NCI-H524 treated with DMSO at 0.1 percent for 48 hours (cell line): ENCODE results near the gene ATF7.
"Not testable (repeated sequence)": the region's sequence is repeated elsewhere in the genome, so short reads cannot be mapped to it uniquely, and the experiment has no call there.

Source experiments
- DNase-seq: peaks from one replicate; lab custom pipeline; 2025; lab: John Stamatoyannopoulos, UW

ATF7 gene

DNA sequence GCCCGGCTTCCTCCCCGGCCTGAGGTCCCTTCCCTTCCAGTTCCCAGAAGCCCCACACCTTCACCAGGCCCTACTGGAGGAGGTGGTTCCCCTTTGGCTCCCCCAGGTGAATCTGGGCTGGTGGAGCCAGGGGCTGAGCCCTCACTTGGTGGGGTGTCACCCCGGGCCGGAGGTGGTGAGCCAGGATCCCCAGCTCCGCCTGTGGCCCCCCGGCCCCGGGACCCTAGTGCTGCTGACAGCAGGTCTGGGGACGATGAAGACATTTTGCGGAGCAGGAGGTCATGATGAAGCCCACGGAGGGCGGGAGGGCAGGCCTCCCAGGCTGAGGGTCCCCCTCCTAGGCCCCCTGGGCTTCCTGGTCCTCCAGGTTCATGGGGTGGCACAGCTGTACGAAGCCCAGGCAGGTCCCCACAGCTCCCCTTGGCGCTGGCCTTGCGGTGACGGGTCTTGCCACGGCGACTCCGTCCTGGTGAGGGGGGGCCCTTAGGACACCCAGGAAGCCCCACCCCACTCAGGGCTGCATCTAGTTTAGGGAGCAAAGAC lies 143.5 kb downstream of the ATF7 start:
- DNase-seq = no peak

DNA sequence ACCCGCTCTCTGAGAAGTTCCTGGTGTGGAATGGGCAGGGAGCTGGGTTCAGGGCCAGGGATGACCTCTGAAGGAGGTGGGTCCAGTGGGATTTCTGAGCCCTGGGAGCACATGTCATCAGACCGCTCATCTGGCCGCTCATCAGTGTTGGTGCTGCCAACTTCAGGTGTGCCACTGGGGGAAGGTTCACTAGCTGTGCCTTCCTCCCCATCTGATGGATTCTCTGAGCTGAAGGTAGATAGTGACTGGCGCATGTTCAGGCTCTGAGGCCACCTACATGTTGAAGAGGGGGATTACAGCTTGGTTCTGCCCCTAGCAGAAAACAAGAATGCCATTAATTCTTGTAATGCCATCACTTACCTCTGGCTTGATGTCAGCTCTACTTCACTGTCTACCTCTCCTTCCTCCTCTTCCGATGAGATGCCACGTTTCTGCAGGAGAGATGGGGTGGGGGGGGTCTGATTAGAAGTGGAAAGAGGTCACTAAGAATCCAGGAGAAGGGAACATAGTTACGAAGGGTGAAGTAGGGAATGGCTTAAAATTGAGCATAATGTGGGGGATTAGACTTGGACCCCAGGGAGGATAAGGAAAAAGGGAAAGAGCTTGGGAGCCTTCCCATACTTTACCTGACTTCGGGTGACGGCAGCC lies 144.1 kb downstream of the ATF7 start:
- DNase-seq = no peak

DNA sequence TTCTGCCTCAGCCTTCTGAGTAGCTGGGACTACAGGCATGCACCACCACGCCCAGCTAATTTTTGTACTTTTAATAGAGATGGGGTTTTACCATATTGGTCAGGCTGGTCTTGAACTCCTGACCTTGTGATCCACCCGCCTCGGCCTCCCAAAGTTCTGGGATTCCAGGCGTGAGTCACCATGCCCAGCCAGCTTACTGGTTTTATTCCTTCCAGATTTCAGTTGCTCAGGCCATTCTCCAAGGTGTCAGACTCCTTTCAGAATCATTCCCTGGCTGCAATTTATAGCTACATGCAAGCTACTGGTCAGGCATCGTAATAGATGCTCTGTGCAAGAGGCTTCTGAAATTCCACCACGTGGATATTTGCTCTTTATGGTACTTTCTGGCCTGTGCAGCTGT lies 144.7 kb downstream of the ATF7 start:
- DNase-seq = not testable (repeated sequence)

DNA sequence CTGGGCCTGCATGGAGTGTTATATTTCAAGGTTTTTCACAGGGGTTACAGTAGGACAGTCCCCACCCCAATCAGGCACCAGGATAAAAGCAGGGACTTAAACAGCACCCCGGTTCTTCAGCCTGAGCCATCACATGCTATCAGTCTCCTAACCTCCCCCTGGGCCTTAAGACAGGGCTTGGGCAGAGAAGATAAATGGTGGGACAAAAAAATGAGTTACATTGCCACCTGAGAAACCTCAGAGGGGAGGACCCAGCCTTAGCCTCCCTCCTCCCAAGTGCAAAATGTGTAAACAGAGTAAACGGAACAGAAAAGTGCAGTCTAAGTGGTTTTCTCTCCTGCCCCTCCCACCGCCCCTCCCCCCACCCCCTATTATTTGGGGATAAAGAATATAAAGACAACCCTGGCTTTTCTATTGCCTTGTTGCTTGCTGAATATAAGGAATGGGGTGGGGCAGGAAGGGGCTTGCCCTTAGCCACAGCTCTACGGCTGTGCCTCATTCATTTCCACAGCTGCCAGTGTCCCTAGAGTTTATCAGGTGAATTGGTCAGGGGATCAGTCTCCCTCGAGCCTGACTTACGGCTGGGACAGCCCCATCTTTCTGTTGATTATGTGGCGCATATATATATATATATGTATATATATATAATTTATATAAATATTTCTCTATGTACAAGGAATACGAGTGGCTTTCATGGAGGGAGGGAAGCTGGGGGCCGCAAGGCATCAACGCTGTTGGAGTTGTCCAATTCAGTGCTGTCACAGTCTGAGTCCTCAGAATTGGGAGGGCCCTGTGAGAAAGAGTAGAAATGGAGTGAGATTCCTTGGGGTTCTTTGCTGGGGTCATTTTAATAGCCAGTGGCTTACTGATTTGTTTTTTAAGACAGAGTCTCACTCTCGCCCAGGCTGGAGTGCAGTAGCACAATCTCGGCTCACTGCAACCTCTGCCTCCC lies 145.4 kb downstream of the ATF7 start:
- no peak for DNase-seq

DNA sequence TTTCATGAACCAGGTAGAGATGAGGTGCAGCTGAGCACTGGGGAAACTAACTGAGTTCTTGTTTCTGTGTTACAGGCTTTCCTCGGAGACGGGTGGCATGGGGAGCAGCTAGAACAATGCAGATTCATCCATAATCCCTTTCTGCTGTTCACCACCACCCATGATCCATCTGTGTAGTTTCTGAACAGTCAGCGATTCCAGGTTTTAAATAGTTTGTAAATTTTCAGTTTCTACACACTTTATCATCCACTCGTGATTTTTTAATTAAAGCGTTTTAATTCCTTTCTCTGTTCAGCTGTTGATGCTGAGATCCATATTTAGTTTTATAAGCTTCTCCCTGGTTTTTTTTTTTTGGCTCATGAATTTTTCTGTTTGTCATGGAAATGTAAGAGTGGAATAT lies 146.9 kb downstream of the ATF7 start:
- no peak for DNase-seq

DNA sequence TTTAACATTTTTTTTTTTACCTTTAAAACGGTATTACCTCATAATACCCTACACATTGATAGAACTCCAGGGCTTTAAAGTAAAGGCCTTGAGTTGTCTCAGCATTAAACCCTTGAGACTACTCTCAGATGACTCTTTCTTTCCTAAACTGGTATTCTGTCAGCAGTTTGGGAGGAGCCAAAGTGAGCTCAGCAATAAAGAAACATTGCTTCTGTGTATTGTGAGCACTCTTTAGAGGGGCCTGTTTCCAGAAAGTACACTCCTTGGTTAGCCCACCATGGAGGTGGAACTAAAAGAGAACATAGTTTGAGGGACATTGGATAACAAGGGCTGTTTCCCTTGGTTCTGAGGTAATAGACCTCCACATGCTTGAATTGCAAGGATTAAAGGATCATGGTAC lies 147.3 kb downstream of the ATF7 start:
- no peak for DNase-seq

DNA sequence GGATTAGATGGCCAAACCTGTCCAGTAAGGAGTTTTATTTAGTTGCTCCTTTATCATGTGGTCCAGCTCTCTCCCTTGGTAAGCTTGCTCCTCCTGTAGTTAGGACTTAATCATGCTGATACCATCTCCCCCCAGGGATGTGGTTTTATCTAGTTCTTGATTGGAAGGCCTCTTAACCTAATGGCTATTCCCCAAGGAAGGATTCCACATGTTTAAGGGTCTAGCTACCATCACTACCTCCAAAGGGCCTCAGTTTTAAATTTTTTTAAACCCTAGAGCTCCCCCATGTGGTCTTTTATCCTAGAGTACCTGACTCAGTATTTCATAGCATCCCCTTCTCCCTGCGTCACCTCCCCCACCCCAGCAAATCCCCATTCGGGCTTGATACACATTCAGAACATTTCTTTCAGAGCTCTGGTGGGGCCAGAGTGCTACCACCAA lies 149.4 kb downstream of the ATF7 start:
- peak; percentile 28 for DNase-seq

DNA sequence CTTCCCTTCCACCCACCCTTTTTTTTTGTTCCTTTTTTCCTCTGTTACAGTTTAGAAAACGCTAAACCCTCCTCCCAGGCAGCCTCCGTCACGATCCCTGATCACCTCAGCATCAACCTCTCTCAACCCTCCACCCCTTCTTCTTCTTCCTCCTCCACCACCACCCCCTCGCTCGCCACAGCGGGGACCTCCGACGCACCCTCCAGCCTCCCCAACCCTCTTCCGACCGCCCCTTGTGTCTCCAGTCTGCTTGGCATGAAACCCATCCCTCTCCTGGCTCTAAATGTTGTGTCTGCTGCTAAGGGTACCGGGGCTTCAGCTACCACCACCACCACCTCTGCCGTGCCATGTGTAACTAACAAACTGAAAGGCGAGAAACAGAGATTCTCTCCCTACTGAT lies 151.4 kb downstream of the ATF7 start:
- DNase-seq = no peak

DNA sequence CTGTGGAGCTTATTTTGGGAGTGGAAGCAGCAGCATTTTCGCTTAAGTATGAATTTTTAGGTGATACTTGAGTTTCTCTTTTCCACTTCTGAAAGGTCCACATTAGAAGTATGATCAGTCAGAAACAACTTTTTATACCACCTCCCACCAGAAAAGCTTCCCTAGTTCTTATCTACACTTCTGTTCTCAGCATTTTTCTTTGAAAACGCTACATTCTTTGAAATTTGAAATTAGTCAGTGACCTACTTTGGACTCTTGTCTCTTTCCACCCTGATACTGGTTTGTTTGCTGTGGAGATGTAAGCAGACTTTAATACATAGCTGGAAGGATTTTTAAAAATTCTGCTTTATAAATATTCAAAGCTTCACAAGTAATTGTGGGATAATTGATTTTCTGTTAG lies 152.1 kb downstream of the ATF7 start:
- no peak for DNase-seq

DNA sequence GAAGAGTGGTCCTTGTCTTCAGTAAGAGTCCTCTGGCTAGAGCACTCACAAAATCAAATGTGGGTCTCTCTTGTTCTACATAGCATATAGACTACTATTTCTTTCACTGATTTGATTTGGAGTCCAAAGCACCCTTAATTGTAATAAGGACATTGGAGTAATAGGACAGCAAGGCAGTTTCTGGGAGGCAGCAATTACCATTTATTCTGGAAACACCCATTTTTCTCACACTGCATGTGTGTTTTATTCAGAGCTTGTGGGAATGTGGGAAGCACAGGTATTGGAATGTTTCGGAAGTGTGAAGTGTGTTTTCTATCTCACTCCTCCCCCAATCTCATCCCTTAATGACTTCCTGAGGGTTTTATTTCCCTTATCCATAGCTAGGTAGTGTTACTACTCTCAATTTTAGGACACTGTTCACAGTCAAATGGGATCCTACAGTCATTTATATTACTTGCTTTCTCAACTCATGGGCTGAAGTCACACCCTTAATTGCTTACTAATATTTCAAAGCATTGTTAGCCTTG lies 154.1 kb downstream of the ATF7 start:
- no peak for DNase-seq

DNA sequence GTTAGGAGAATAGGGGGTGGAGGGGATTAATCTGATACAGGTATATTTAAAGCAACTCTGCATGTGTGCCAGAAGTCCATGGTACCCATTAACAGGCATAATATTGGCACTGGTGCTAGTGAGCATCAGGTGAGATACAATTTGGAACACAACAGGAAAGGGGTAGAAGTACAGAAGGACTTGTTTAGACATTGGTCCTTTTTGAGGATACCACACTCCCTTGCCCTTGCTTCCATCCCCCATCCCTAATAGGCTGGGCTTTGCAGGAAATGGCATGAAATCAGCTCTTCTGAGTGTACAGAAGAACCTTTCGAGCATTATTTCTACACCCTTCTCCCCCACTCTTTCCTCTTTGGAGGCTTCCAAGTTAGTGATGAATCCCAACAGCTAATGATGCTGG lies 157.9 kb downstream of the ATF7 start:
- DNase-seq = no peak

DNA sequence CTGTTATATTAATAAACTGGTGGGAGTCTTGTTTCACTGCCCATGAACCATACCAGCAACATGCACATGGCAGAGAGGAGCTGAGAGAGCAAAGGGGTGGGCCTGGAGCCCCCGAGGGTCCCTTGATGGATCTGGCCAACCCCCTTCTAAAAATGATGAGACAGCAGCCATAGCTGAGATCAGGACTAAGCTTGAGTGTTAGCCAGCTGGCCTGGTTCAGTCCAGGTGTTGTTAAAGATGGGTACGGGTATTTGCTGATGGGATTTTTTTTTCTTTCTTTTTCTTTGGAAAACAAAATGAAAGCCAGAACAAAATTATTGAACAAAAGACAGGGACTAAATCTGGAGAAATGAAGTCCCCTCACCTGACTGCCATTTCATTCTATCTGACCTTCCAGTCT lies 158.3 kb downstream of the ATF7 start:
- no peak for DNase-seq

DNA sequence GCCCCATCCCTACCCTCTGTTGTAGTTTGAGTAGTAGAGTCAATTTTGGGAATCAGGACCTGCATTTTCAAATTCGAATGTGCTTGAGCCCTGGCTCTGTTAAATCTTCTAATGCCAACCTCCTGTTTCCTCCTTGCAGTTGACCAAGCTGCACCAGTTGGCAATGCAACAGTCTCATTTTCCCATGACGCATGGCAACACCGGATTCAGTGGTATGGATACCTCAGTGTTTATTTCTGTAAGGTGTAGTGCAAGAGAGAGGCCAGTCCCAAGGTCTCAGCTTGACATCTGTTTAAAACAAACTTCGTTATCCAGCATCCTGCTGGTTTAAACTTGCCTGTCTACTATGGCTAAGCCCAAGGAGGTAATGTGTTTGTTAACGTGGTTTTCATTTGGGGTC lies 159.1 kb downstream of the ATF7 start:
- no peak for DNase-seq

DNA sequence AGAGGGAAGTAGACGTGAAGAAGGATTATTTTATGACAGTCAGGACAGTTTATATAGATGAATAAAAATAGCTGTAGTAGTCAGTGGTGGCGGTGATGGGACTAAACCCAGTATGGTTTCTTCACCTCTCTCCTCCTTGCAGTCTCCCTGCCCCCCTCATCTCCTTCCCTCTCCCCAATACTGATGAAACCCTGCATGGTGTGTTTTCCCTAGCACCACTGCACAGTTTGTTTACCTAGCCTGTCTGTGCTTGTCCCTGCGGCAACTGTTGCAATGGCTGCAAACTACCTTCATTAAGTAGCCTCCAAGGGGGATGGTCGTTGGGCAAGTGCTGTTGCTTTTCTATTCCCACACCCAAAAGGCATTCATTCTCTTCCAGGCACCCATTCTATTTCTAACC lies 159.5 kb downstream of the ATF7 start:
- DNase-seq = no peak

DNA sequence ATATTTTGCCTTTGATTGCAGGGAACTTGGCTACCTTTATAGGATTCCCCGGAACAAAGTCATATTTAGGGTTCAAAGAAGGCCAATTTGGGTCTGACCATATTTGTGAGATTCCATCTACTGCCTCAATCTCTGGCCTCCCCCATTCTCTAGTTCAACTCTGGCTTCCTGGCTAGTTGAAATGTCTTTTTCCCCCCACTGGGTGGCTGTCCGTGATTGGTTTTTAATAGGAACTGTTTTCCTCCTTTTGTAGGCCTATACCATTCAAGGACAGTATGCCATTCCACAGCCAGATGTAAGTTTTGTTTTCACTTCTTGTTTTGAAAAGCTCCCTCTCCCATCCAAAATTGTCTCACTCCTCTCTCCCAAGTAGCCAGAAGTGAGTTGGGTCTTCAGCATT lies 160.5 kb downstream of the ATF7 start:
- DNase-seq = no peak

DNA sequence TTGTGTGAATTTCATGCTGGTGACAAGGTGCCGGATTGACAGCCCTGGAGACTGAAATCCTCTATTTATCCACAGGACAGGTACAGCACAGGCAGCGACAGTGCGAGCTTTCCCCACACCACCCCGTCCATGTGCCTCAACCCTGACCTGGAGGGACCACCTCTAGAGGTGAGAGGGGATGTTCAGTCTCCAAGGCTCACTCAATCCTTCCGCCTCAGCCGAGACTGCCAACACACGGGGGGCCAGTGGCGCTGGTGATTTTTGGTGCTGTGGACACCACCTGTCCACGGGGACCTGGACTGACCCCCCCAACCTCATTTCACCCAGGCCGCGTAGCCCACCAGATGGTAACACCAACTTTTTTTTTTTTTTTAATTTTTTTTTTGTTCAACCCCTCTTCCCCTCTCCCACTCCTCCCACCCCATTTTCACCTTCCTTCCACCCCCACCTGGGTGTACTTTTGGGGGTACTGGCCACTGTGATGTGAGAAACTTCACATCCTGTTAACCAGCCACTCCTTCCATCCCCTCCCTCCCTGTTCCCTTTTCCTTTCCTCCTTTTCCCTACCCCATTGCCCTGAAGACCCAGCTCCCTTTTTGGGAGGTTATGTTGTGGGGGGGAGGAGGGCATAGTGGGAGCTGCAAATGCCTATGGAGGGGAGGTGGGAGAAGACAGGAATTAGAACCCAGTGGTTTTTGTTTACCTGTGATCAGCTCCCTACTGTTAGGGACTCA lies 161.3 kb downstream of the ATF7 start:
- DNase-seq = no peak

DNA sequence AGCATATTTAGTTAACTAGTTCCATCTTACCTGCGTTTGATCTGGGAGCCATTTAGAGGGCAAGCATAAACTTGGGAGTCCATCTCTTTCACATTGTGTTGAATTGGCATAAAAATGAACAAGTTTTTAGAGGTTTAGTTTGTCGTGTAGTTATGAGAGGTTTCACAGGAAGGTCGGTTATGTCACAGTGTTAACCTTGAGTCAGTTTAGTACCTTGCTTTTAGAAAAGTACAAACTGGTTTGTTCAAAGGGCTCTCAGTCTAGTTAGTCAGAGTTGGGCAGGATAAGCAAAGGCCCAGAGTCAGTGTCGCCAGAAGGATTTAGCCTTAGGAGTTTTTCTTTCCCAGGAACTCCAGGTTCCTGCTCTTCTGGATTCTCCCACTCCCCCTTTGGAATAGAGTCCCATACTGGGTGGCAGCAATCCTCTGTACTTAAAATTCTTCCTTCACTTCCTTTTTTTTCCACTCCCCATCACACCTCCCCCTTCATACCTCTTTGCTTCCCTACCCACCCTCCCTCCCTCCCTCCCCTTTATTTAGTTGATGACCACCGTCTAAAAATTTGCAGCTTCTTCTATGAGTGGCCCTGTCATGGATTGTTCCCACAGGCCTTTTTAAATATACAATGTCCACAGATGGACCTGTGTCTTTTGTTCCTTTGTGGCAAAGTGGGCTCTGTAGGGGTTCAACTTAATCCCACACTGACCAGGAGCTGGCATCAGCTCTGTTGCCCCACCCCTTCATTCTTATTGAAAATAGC lies 162.2 kb downstream of the ATF7 start:
- no peak for DNase-seq

DNA sequence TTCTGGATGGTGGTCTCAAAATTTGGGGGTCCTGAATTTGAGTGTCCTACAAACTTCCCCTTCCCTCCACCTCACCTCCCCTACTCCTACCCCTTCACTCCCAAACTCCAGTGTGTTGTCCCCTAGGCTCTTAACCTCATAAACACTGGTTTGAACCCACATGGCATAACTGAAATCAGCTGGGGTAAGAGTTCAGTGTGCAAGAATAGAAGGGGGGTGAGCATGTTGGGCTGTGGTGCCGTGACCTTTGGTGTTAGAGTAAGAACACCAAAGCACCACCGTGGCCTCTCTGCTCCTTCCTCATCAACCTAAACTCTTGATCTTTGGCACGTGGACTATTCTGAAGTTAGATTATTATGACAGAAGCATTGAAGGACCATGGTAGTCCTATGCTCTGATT lies 163.2 kb downstream of the ATF7 start:
- no peak for DNase-seq

DNA sequence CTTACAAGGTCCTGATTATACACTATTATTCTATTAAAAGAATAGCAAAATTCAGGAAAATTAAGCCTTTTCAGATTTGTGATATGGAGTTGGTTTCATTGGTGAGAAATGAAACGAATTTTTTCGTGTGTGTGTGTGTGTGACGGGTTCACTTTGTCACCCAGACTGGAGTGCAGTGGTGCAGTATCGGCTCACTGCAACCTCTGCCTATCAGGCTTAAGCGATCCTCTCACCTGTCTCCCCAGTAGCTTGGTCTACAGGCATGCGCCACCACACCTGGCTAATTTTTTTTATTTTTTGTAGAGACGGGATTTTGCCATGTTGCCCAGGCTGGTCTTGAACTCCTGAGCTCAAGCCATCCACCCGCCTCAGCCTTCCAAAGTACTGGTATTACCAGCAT lies 164.6 kb downstream of the ATF7 start:
- no peak for DNase-seq

DNA sequence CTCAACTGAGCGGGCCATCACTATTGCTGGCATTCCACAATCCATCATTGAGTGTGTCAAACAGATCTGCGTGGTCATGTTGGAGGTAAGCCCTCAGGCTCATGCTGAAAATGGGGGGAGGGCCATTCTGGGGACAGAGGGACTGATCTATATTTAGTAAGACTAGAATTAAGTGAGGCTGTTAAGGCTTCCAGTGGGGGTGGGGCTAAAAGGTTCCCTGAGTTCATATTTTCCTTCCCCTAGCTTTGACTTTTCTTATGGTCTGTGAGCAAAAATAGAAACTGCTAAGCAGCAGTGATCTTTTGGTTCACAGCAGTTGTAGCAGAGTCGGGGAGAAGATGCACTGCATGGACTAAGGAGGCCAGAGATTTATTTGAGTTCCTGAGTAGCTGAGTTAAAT lies 165.1 kb downstream of the ATF7 start:
- no peak for DNase-seq

DNA sequence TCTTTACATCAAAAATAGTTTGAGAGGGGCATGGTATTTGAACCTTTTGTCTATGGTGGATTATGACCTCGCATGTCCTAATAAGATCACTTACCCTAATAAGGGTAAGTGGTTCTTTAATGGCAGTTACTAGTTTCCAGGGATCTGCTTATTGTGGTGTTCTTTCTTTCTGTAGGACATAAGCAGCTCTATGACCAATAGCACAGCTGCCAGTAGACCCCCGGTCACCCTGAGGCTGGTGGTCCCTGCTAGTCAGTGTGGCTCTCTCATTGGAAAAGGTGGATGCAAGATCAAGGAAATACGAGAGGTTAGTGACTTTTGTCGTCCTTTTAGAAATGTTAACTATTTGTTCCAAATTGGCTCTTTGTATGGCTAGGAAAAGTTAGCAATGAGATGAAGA lies 167.1 kb downstream of the ATF7 start:
- DNase-seq = no peak
